Liver (tissue), 2 donors: Measurements from ENCODE around the gene KCNK10.

Experiments
- TF ChIP-seq, protein P1 (sequence below): fragments of 150-350 bp; IDR thresholded peaks from 2 replicates; pipeline ENCODE4 v1.5.1; 2017; ENCODE audit warnings: improper control_type of control experiment, low read depth, low read length; ENCODE audit not compliant: missing input control
- TF ChIP-seq, protein P2 (sequence below): IDR thresholded peaks from 2 replicates; pipeline ENCODE4 v1.6.1; 2016; ENCODE audit warnings: antibody characterized with exemption, mild to moderate bottlenecking
- donor health status: healthy.

DNA sequence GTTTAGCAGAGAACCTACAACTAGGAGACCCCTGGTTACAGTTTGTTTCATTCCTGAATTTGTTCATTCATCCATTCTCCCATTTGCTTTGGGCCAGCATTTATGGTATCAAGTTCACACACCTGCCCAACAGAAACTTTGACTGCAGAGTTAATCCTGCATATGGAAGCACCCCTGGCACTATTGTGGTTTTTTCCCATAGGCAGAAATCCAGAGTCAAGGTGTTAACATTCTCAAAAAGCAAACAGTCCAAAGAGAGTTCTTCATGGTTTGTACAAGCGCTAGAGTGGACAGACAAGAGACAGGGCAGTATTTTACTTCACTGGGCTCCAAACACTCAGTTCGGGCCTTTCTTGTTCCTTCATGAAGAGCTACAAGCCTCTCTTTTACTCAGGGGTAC is 51.9 kb downstream of the KCNK10 start:
- TF ChIP-seq, protein P1, sequence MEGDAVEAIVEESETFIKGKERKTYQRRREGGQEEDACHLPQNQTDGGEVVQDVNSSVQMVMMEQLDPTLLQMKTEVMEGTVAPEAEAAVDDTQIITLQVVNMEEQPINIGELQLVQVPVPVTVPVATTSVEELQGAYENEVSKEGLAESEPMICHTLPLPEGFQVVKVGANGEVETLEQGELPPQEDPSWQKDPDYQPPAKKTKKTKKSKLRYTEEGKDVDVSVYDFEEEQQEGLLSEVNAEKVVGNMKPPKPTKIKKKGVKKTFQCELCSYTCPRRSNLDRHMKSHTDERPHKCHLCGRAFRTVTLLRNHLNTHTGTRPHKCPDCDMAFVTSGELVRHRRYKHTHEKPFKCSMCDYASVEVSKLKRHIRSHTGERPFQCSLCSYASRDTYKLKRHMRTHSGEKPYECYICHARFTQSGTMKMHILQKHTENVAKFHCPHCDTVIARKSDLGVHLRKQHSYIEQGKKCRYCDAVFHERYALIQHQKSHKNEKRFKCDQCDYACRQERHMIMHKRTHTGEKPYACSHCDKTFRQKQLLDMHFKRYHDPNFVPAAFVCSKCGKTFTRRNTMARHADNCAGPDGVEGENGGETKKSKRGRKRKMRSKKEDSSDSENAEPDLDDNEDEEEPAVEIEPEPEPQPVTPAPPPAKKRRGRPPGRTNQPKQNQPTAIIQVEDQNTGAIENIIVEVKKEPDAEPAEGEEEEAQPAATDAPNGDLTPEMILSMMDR: no peak
- TF ChIP-seq, protein P2, sequence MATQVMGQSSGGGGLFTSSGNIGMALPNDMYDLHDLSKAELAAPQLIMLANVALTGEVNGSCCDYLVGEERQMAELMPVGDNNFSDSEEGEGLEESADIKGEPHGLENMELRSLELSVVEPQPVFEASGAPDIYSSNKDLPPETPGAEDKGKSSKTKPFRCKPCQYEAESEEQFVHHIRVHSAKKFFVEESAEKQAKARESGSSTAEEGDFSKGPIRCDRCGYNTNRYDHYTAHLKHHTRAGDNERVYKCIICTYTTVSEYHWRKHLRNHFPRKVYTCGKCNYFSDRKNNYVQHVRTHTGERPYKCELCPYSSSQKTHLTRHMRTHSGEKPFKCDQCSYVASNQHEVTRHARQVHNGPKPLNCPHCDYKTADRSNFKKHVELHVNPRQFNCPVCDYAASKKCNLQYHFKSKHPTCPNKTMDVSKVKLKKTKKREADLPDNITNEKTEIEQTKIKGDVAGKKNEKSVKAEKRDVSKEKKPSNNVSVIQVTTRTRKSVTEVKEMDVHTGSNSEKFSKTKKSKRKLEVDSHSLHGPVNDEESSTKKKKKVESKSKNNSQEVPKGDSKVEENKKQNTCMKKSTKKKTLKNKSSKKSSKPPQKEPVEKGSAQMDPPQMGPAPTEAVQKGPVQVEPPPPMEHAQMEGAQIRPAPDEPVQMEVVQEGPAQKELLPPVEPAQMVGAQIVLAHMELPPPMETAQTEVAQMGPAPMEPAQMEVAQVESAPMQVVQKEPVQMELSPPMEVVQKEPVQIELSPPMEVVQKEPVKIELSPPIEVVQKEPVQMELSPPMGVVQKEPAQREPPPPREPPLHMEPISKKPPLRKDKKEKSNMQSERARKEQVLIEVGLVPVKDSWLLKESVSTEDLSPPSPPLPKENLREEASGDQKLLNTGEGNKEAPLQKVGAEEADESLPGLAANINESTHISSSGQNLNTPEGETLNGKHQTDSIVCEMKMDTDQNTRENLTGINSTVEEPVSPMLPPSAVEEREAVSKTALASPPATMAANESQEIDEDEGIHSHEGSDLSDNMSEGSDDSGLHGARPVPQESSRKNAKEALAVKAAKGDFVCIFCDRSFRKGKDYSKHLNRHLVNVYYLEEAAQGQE: no peak
